Activated B cell treated with CpG ODN at 0.5 μM for 24 hours (primary cell): ENCODE results near the gene OBP2B. TPM values are rescaled to one million over a fixed set of nuclear protein-coding genes. Genes with fewer than 3 reads are reported as not detected.

Source experiments
- ATAC-seq: fragments of 200-7000 bp; cut with Tn5 transposase; one replicate; pipeline ENCODE4 v1.10.0; 2021; ENCODE audit warnings: low read depth, mild to moderate bottlenecking, moderate library complexity
- CTCF ChIA-PET: fragments of 350-600 bp; sonication (Branson Sonifier 250); formaldehyde crosslinking; loops from one replicate; lab custom pipeline; 2021; ENCODE audit warnings: antibody characterized with exemption; lab: Charles Lee
- POLR2A ChIA-PET: fragments of 350-600 bp; sonication (Branson Sonifier 250); formaldehyde crosslinking; loops from one replicate; lab custom pipeline; 2021; ENCODE audit warnings: antibody characterized with exemption; lab: Charles Lee
- DNase-seq: peaks from one replicate; pipeline ENCODE4 v3.0.0; 2022
- H3K27ac Mint-ChIP-seq: one replicate; pipeline ENCODE4 v1.8.0; 2020; ENCODE audit warnings: mixed read lengths
- H3K27me3 Mint-ChIP-seq: one replicate; pipeline ENCODE4 v1.8.0; 2021; ENCODE audit warnings: mixed read lengths
- H3K36me3 Mint-ChIP-seq: one replicate; pipeline ENCODE4 v1.8.0; 2021; ENCODE audit warnings: low read depth, mixed read lengths
- H3K4me1 Mint-ChIP-seq: one replicate; pipeline ENCODE4 v1.8.0; 2021; ENCODE audit warnings: mixed read lengths
- H3K4me3 Mint-ChIP-seq: one replicate; pipeline ENCODE4 v1.8.0; 2020; ENCODE audit warnings: mild to moderate bottlenecking, mixed read lengths
- H3K9me3 Mint-ChIP-seq: one replicate; pipeline ENCODE4 v1.8.0; 2020; ENCODE audit warnings: mixed read lengths
- CTCF ChIP-seq: fragments of 200-600 bp; IDR thresholded peaks from one replicate; pipeline ENCODE4 v1.8.0; 2022; ENCODE audit warnings: antibody characterized with exemption, mild to moderate bottlenecking
- intact Hi-C: fragments of 100-400 bp; cut with micrococcal nuclease; formaldehyde crosslinking; loops from one replicate; pipeline ENCODE4 v1.15.1; 2024
- total RNA-seq: library from RNA; stranded (reverse); gene quantifications from 2 replicates; pipeline ENCODE4 v1.2.3, GENCODE V29; 2022

OBP2B gene
- total RNA-seq, 1 donor from 2014 or later = not detected

GRCh38 chr9:133204335-133204992, 4.6 kb downstream of the OBP2B start:
- Mint-ChIP-seq H3K27me3 (peaks cover 6% of the 10 kb centered on the region), H3K4me1 (peaks cover 4% of the 10 kb centered on the region), H3K4me3 (no peak overlapping the region), H3K27ac (no peak overlapping the region), H3K36me3 (no peaks in the 10 kb centered on the region), H3K9me3 (no peaks in the 10 kb centered on the region)
- intact Hi-C loops = no loop called here
- DNase-seq (no peak), ATAC-seq (no peak)
- ChIA-PET POLR2A (no interaction called here), CTCF (no interaction called here)
- no peak for TF ChIP-seq CTCF

- CTCF ChIA-PET = interaction anchor here (0.6 kb wide), 1 partner anchor 701 kb away, joined by 3 read pairs; no protein-coding TSS in a partner anchor
- DNase-seq = no peak
- H3K36me3 Mint-ChIP-seq = no peaks in the 10 kb centered on the region
- POLR2A ChIA-PET = no interaction called here
- no peak for TF ChIP-seq CTCF
- H3K27me3 Mint-ChIP-seq = peaks cover 6% of the 10 kb centered on the region
- no peaks in the 10 kb centered on the region for H3K9me3 Mint-ChIP-seq
- intact Hi-C loops = no loop called here
- ATAC-seq = no peak
- no peak overlapping the region for H3K27ac Mint-ChIP-seq
- H3K4me1 Mint-ChIP-seq = peaks cover 4% of the 10 kb centered on the region
- no peak overlapping the region for H3K4me3 Mint-ChIP-seq
Observed at GRCh38 chr9:133203506-133204075, 5.5 kb downstream of the OBP2B start.

GRCh38 chr9:133202688-133203453, 6.2 kb downstream of the OBP2B start:
- Mint-ChIP-seq H3K27me3 (peaks cover 6% of the 10 kb centered on the region), H3K4me1 (peaks cover 4% of the 10 kb centered on the region), H3K4me3 (no peak overlapping the region), H3K36me3 (no peaks in the 10 kb centered on the region), H3K9me3 (no peaks in the 10 kb centered on the region), H3K27ac (no peak overlapping the region)
- ChIA-PET POLR2A (no interaction called here), CTCF (interaction anchor here (0.7 to 1.0 kb wide), 2 partner anchors 10 to 37 kb away, joined by 3 read pairs; no protein-coding TSS in a partner anchor)
- TF ChIP-seq CTCF = no peak
- DNase-seq (no peak), ATAC-seq (no peak)
- intact Hi-C loops = no loop called here

GRCh38 chr9:133202145-133202513, 6.9 kb downstream of the OBP2B start:
- ChIA-PET CTCF (interaction anchor here (1.0 kb wide), 1 partner anchor 9 kb away, joined by 3 read pairs; no protein-coding TSS in a partner anchor), POLR2A (no interaction called here)
- intact Hi-C loops = no loop called here
- Mint-ChIP-seq H3K9me3 (no peaks in the 10 kb centered on the region), H3K27ac (no peak overlapping the region), H3K4me3 (no peak overlapping the region), H3K36me3 (no peaks in the 10 kb centered on the region), H3K4me1 (peaks cover 4% of the 10 kb centered on the region), H3K27me3 (peaks cover 6% of the 10 kb centered on the region)
- no peak for DNase-seq
- ATAC-seq = no peak
- no peak for TF ChIP-seq CTCF
